Stimulated activated CD8-positive, alpha-beta memory T cell treated with anti-CD3 and anti-CD28 coated beads, Interleukin-15, amount 100 ng/mL, for 1 hour (primary cell): Measurements from ENCODE around the gene CNTN5.
"Not testable (repeated sequence)": the region's sequence is repeated elsewhere in the genome, so short reads cannot be mapped to it uniquely, and the experiment has no call there.

ENCODE experiments used
- DNase-seq: peaks from one replicate; pipeline ENCODE4 v3.0.0-alpha.2; 2020; ENCODE audit warnings: low read depth

Gene CNTN5

GRCh38 chr11:99759787-99760186 is 739.0 kb downstream of the CNTN5 start:
- DNase-seq: no peak

GRCh38 chr11:99766811-99767210 is 746.1 kb downstream of the CNTN5 start:
- no peak for DNase-seq

GRCh38 chr11:99773646-99774045 is 752.9 kb downstream of the CNTN5 start:
- DNase-seq: no peak

- DNase-seq: no peak
Measured at GRCh38 chr11:99781074-99781473, 760.3 kb downstream of the CNTN5 start.

GRCh38 chr11:99791354-99791753 is 770.6 kb downstream of the CNTN5 start:
- no peak for DNase-seq

- no peak for DNase-seq
Measured at GRCh38 chr11:99795999-99796398, 775.2 kb downstream of the CNTN5 start.

- no peak for DNase-seq
Measured at GRCh38 chr11:99803501-99803900, 782.8 kb downstream of the CNTN5 start.

GRCh38 chr11:99812516-99812915 is 791.8 kb downstream of the CNTN5 start:
- DNase-seq: no peak

GRCh38 chr11:99814021-99814420 is 793.3 kb downstream of the CNTN5 start:
- no peak for DNase-seq

GRCh38 chr11:99814738-99815137 is 794.0 kb downstream of the CNTN5 start:
- no peak for DNase-seq

GRCh38 chr11:99818991-99819390 is 798.2 kb downstream of the CNTN5 start:
- DNase-seq: no peak

GRCh38 chr11:99822846-99823565 is 802.3 kb downstream of the CNTN5 start:
- DNase-seq: no peak

- not testable (repeated sequence) for DNase-seq
Measured at GRCh38 chr11:99836739-99837138, 816.0 kb downstream of the CNTN5 start.

GRCh38 chr11:99841885-99842284 is 821.1 kb downstream of the CNTN5 start:
- no peak for DNase-seq

GRCh38 chr11:99865951-99866350 is 845.2 kb downstream of the CNTN5 start:
- DNase-seq: no peak

- no peak for DNase-seq
Measured at GRCh38 chr11:99881610-99882009, 860.9 kb downstream of the CNTN5 start.

GRCh38 chr11:99884750-99885149 is 864.0 kb downstream of the CNTN5 start:
- DNase-seq: no peak

GRCh38 chr11:99887481-99887880 is 866.7 kb downstream of the CNTN5 start:
- DNase-seq: no peak

- no peak for DNase-seq
Measured at GRCh38 chr11:99893811-99894210, 873.1 kb downstream of the CNTN5 start.

GRCh38 chr11:99901175-99901574 is 880.4 kb downstream of the CNTN5 start:
- DNase-seq: no peak

GRCh38 chr11:99911116-99911515 is 890.4 kb downstream of the CNTN5 start:
- no peak for DNase-seq

- no peak for DNase-seq
Measured at GRCh38 chr11:99916078-99916477, 895.3 kb downstream of the CNTN5 start.

GRCh38 chr11:99918761-99919160 is 898.0 kb downstream of the CNTN5 start:
- DNase-seq: no peak

- no peak for DNase-seq
Measured at GRCh38 chr11:99920956-99921355, 900.2 kb downstream of the CNTN5 start.
